ENCODE data around the gene DCN. TPM values are rescaled to one million over a fixed set of nuclear protein-coding genes. Genes with fewer than 3 reads are reported as not detected.

DCN gene
- total RNA-seq, 1 donor from 2014 or later = 0.20 TPM

DNA sequence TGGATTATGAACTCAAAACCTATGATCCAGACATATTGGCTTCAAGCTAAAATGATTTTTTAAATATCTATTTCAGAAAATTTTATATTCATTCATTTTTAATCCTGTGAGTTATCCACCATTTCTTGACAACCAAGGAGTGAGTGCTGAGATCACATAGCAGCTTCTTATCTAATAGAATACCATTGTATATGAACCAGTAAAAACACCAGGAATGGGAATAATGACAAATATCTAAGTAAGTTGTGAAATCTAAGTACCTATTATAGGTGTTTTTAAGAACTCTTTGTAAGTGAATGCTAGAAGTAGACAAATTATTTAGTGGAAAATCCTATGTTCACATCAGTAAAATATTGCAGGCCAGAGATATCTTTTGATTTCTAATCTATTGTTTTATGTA, 79.5 kb downstream of the DCN start:
- no peak for DNase-seq (ENCODE audit: low read depth in 2 of 2)

DNA sequence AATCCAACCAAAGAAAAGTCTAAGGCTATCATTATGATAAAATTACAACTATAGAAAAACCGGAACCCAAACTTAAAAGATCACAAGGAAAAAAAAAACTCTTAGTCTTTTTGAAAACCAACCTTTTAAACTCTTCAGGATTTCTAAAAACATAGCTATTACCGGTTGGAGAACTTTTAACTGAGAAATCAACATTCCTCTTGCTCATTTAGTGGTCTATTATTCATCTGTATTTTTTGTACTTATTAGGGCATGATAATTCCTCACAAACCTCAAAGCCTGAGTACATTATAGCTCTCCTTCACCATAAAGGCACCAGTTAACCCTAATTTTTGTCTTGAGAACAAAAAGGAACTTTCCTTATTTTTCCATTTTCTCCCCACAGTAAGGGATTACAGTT, 81.7 kb downstream of the DCN start:
- DNase-seq (ENCODE audit: low read depth in 2 of 2) = no peak

DNA sequence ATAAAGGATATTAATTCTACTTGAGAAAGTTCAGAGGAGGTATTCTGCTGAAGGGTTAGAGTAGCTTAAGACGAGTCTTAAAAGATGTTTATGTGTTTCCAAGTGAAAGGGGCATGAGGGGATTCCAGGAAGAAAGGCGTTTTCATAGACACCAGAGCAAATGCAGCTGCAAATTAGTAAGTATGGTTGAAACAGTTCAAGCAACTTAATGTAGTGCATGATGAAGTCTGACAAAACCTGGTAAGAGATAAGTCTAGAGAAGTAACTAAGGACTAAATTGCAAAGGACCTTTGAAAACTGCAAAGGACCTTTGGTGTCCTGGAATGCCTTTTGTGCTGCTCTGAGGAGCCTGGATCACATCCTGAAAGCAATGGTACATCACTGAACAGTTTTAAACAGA, 82.8 kb downstream of the DCN start:
- no peak for DNase-seq (ENCODE audit: low read depth in 2 of 2)

DNA sequence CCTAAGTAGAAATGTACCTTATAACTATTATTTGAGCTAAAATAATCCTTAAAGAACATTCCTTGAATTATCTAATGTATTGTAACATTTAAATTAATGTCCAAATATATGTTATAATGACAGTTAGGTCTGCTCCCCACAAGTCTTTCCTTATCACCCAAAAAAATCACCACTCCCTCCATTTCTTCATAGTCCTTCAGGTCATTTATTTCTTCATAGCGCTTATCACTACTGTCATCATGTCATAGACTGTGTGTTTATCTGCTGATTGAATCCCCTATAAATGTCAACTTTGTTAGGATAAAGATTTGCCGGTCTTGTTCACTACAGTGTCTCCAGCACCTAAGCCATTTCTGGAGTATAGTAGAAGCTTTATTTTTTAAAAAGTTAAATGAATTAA, 83.3 kb downstream of the DCN start:
- DNase-seq (ENCODE audit: low read depth in 2 of 2) = no peak

DNA sequence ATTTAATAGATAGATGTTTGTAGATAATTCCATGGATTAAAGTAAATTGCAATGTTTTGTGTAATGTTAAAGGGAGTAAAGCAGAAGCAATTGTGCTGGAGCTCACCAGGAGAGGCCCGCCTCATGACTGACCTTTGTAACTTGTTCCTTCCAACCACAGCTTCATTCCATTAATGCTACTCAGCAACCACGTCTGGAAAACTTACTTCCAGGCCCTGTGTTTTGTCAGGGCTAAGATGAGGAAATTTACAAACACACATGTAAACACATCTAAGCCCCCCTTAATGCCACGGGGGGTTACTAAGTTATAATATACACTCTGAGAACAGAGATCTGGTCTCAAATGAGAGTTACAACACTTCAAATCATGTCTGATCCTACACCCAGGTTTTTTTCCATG, 83.7 kb downstream of the DCN start:
- DNase-seq (ENCODE audit: low read depth in 2 of 2) = peak in 1 of 2 donors; percentile 4

DNA sequence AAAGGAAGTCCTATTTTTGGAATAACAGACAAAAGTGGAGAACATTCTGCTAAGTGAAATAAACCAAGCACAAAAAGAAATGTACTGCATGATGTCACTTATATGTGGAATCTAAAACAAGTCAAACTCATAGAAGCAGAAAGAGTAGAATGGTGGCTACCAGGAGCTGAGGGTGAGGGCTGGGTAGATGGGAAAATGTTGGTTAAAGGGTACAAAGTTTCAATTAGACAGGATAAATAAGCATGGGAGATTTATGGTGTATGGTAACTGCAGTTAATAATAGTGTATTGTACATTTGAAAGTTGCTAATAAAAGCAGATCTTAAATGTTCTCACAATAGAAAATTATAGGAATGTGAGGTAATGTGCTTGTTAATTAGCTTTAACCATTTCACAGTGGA, 84.2 kb downstream of the DCN start:
- no peak for DNase-seq (ENCODE audit: low read depth in 2 of 2)

DNA sequence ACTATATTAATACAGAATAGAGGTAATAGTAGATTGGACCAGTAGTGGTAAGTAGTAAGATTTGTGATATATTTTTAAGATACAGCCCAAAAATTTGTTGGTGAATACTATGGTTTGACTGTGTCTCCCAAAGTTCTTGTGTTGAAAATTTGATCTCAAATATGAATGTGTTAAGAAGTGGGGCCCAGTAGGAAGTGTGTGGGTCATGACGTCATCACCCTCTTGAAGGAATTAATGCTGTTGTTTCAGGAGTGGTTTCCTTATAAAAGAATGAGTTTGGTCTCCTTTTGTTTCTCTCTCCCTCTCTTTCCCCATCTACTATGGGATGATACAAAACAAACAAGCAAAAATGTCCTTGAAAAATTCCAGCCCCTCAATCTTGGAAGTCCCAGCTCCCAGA, 87.7 kb downstream of the DCN start:
- DNase-seq (ENCODE audit: low read depth in 2 of 2) = no peak

DNA sequence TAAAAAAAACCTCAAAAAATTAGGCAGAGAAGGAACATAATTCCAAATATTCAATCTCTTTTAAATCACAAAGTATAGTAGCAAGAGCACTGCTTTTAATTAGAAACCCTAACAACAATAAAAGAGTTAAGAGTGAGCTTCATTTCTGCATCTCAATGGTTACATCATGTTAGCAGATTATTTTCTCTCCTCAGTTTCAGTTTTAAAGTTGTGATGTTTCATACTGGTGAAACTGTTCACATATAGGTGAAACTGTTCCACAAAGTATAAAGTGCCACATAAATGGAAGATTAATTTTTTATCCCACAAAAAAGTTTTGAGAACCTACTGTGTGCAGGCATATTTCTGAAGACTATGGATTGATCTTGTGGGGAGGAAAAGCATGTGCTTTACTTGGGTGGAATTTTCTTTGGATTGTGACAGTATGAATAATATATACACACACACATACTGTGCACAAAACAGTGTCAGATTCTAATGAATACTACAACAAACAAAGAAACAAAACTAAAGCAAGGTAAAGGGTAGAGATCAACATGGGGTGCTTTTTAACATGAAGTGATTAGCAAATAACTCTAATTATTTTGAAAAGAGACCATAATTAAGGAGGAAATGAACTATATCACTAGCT, 88.5 kb downstream of the DCN start:
- no peak for DNase-seq (ENCODE audit: low read depth in 2 of 2)

DNA sequence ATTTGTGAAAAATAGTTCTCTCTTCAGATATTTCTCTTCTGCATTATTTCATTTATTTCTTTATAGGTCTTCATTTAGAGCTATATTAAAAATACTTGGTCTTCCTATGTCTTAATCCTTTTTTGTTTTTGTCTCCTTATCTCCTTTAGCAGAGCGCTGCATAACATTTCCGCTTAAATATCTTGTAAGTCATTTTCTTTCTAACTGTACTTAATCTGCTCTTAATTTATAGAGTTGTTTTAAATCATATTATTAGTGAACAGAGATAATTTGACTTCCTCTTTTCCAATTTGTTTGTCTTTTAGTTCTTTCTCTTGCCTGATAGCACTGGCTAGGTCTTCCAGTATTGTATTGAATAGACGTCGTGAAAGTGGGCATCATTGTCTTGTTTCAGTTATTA, 89.3 kb downstream of the DCN start:
- no peak for DNase-seq (ENCODE audit: low read depth in 2 of 2)

DNA sequence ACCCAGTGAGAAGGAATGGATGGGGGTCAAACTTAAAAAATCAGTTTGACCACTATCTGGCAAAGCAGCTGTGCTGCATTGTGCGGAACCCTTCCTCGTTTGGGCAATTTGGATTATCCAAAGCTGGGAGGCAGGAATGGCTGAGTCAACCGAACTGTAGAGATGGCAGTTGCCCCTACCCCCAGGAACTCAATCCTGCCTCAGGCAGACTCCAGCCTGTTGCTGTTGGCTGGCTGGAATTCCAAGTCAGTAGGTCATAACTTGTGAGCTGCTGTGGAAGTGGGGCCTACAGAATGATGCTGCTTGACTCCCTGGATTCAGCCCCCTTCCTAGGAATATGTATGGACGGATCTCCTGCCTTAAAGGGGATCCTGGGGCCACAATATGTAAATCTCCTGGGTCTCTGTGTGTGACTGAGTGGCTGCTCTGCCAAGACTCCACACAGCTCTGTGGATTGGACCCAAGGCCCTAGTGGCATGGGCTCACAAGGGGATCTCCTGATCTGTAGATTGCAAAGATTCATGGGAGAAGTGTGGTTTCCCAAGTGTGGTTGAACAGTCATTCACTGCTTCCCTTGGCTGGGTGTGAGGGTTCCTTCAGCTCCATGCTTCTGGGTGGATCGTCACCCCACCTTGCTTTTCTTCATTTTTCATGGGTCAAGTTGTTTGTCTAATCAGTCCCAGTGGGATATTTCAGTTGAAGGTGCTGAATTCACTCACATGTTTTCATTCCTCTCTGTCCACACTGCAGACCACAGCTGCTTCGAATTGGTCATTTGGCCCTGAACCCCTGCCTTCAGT, 90.5 kb downstream of the DCN start:
- DNase-seq (ENCODE audit: low read depth in 2 of 2) = no peak

Other genes starting within 250 kb of the DCN start
- not detected in 2 replicates for gene CCER1, start 227.6 kb downstream of the DCN start, total RNA-seq
- gene EPYC, start 177.8 kb downstream of the DCN start, total RNA-seq = not detected in 2 replicates
- gene KERA, start 124.8 kb downstream of the DCN start, total RNA-seq = not detected in 2 replicates
- not detected in 2 replicates for gene LUM, start 71.3 kb downstream of the DCN start, total RNA-seq